ENCODE measurements around the gene LRFN4.

DNA sequence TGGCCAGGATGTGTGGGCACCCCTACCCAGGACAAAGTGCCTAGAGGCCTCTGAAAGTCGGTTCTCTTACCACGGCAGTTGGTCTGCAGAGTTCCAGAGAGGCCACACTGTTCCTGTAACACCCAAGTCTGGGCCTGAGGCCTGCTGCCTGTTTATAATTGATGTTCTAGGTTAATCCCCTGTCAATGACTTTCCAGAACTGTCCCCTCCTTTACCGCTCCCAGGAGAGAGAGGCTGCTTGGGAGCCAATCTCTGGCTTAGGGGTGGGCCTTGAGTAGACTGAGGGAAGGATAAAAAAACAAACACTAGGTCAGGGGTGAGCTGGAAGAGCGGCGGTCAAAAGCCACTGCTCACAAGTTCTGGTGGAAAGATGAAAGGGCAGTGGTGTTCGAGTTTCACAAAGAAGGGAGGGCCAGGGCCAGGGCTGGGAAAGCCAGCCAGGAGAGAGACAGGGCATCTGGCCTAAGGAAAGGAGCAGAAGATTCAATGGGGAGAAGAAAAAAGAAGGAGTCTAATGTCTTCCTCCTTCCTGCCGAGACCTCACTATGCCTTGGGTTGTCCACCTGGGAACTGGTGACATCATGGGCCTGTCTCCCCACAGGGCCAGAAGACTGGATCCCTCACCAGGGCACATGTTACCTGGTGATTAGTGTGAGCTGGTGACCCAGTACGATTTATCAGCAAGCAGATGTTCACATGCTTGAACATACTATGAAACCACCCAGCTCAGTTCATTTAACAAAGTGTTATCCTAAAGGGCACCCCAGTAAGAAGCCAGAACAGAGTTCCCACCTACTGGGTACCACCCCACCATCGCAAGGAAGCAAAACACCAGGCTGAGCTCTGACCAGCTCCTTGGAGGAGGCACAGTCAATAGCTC is 51.1 kb downstream of the LRFN4 start:
- TF ChIP-seq ZNF274 (IDR thresholded peaks at IDR 0.05; ENCODE audit: low read depth, low read length) (no peak), YY1 (IDR thresholded peaks at IDR 0.05; ENCODE audit: insufficient read depth, insufficient read length) (no peak), SUZ12 (IDR thresholded peaks at IDR 0.05; ENCODE audit: extremely low read depth, insufficient read depth, insufficient read length) (no peak)
